ENCODE measurements around the gene PLXNA2. TPM values are rescaled to one million over a fixed set of nuclear protein-coding genes. Genes with fewer than 3 reads are reported as not detected.

PLXNA2 gene
- total RNA-seq, 2 donors from 2014 or later, result 23.4 to 40.6 TPM

GRCh38 chr1:208159555-208160258 is 84.5 kb downstream of the PLXNA2 start:
- intact Hi-C loops (cut with DNase I), result loop anchor here in 1 of 2 donors (10.0 kb wide), 1 partner anchor 765 kb away; no protein-coding TSS in a partner anchor
- no peak for DNase-seq (ENCODE audit: low spot score)

DNA sequence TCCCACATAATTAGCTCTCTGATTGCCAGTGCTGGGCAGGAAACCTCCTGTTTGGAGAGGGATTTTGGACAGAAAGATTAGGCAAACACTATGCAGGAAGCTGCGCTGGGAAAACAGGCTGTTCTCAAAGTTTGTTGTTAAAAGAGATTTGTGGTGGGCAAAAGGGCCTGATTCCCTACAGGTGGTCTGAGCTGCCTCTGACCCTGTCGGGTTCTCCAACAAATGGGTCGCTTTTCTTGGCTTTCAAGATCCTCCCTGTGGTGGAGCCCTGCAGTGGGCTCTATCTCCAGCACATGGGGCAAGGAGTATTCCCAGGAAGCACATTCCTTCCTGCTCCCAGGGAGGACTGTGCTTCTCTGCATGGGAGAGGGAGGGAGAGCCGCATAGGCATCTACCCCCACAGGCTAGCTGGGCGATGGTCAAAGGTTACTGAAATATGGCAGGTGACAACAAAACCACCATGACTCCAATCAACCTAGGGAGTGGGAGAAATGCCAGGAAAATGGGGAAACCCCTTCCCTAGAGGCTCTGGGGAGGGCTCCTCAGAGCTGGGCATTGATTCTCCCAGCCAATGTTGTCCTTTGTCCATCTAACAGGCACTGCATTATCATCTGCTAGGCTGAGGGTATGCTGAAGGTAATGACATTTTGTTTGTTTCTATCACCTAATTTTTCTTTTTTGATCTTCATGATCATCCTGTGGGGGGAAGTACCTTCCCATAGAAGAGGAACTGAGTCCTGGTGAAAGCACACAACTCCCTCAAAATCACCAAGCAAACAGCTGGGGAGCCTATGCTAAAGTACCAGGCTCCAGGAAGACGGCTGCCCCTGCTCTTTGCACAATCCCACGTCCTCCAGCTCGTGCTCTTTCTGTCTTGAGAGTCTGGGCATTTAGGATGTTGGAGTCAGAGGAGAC is 85.3 kb downstream of the PLXNA2 start:
- intact Hi-C loops (cut with DNase I), result no loop called here
- DNase-seq (ENCODE audit: low spot score), result no peak

- DNase-seq (ENCODE audit: low spot score), result no peak
- intact Hi-C loops (cut with DNase I), result no loop called here
Measured at GRCh38 chr1:208157769-208158168, 86.4 kb downstream of the PLXNA2 start.

GRCh38 chr1:208156741-208157140 is 87.4 kb downstream of the PLXNA2 start:
- intact Hi-C loops (cut with DNase I), result no loop called here
- DNase-seq (ENCODE audit: low spot score), result no peak

DNA sequence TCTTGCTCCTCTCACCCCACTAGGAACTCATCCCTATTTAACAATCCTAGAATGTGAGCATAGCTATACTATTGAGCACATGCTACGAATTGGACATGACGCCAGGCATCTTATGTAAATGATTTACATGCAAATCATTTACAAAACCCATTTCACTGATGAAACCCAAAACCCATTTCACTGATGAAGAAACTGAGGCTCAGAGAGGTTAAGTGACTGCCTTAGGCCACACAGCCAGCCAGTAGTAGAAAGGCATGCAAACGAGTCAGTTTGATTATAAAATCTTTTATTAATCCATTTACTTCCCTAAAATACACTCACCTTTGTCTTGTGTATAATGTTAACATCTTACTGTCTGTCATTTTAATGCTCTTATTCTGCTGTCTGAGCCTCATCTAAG is 87.9 kb downstream of the PLXNA2 start:
- DNase-seq (ENCODE audit: low spot score), result no peak
- intact Hi-C loops (cut with DNase I), result no loop called here

- peak; percentile 90 for DNase-seq (ENCODE audit: low spot score)
- intact Hi-C loops (cut with DNase I), result loop anchor here in 1 of 2 donors (1.0 kb wide), 1 partner anchor 96 kb away; no protein-coding TSS in a partner anchor
Measured at GRCh38 chr1:208154679-208155642, 89.2 kb downstream of the PLXNA2 start.

DNA sequence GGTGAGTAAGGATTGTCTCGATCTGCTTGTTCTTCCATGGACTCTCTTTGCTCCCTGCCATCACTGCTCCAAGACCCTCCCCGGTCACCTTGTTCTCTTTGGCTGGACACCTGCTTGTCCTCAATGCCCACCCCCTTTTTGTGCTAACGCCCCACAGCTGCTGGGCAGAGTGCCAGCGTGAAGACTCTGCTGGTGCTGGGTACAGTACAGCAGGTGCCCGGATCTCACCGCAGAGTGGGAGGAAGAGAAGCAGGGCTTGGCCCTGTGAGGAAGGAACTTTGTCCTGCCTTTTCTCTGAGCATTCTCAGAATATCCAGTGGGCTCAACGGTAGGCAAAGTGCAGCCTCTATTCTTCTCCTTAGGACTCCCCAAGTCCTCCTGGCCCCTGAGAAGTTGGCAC is 90.1 kb downstream of the PLXNA2 start:
- intact Hi-C loops (cut with DNase I), result no loop called here
- no peak for DNase-seq (ENCODE audit: low spot score)

DNA sequence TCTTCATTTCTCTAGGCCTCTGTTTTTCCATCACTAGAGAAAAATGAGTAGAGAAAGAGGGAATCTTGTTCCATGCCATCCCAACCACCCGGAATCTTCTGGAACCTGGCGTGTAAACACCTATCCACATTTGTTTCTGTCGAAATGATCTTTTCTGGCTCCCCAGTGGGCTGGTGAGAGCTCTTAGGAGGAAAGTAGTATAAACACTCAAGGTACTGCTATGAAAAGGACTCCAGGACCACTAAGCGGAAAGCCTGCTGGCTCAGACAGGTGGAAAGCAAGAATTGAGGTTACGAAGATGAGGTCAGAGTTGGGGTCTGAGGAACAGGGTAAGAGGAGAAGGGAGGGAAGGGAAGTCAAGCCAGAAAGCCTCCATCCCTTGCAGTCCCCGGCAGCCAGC is 90.8 kb downstream of the PLXNA2 start:
- intact Hi-C loops (cut with DNase I), result no loop called here
- no peak for DNase-seq (ENCODE audit: low spot score)

DNA sequence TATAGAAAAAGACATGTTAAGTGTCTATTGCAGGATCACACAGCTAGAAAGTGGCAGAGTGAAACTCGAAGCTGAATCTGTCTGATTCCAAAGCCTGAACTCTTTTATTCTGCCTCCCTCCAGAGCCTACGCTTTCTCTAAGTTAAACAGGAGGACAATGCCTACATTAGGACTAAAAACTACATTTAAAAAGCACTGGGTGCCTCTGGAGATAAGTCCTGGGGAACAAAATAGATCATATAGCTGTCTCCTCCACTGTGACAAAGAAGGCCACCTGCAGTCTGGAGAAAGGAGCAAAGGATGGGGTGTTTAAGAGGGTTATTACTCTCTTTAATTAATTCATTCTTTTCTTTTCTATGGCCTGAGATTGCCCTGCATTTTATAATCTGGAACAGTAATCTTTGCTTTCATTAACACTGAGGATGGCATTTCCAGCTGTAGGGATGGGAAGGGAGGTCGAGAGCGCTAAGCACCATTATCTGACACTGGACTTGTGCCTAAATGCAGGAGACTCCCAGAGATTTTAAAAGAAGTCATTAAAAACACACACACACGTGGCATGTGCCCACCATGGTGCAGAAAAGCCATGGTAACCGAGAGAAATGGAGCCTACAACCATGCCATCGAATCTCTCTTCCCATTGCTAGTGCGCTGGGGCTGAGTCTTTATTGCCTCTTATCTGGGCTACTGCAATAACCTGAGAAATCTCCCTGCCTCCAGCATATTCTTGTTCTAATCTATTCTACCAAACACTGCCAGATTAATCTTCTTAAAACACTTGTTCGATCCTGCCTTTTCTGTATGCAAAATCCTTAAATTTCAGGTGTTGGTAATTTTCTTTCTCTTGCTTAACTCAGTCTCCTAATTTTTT is 92.2 kb downstream of the PLXNA2 start:
- DNase-seq (ENCODE audit: low spot score), result no peak
- intact Hi-C loops (cut with DNase I), result no loop called here

- DNase-seq (ENCODE audit: low spot score), result no peak
- intact Hi-C loops (cut with DNase I), result no loop called here
Measured at GRCh38 chr1:208150833-208151458, 93.2 kb downstream of the PLXNA2 start.

GRCh38 chr1:208149776-208150514 is 94.2 kb downstream of the PLXNA2 start:
- intact Hi-C loops (cut with DNase I), result no loop called here
- DNase-seq (ENCODE audit: low spot score), result no peak

GRCh38 chr1:208149213-208149612 is 95.0 kb downstream of the PLXNA2 start:
- intact Hi-C loops (cut with DNase I), result no loop called here
- DNase-seq (ENCODE audit: low spot score), result no peak

GRCh38 chr1:208148380-208148779 is 95.8 kb downstream of the PLXNA2 start:
- intact Hi-C loops (cut with DNase I), result no loop called here
- no peak for DNase-seq (ENCODE audit: low spot score)

DNA sequence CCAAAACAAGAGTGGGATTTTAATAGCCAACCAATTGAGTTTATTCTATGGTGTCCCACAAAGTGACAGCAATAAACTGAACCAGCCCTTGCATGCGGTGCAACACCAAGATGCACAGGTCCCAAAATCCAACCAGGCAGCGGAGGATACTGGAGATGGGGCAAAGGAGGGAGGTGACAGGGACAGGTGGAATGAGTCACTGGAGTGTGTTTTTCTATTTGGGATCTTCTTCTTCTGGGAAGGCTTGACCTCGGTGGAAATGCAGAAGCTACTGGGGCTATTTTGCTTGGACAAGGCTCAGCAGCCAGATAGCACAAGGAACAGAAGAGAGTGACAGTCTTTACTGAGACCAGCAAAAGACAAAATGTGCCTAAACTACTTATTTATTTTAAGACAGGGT is 97.5 kb downstream of the PLXNA2 start:
- intact Hi-C loops (cut with DNase I), result no loop called here
- no peak for DNase-seq (ENCODE audit: low spot score)

DNA sequence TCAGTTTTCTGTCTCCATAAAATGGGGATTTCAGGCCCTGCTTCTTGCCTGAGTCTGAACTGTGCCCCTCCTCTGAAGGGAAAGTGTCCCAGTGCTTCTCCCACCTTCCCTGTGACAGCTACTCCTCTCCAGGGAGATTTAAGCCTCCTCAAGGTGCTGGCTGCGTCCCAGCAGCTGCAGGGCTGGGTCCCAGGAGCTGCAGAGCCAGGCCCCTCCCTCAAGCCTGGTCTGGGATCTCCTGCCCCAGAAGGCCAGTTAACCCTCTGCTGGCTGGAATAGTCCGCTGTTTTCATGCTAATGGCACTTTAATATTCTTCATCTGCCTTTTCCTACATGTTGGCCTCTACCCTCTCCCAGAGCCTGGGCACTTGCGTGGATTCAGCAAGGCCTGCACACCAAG is 99.0 kb downstream of the PLXNA2 start:
- DNase-seq (ENCODE audit: low spot score), result no peak
- intact Hi-C loops (cut with DNase I), result no loop called here

DNA sequence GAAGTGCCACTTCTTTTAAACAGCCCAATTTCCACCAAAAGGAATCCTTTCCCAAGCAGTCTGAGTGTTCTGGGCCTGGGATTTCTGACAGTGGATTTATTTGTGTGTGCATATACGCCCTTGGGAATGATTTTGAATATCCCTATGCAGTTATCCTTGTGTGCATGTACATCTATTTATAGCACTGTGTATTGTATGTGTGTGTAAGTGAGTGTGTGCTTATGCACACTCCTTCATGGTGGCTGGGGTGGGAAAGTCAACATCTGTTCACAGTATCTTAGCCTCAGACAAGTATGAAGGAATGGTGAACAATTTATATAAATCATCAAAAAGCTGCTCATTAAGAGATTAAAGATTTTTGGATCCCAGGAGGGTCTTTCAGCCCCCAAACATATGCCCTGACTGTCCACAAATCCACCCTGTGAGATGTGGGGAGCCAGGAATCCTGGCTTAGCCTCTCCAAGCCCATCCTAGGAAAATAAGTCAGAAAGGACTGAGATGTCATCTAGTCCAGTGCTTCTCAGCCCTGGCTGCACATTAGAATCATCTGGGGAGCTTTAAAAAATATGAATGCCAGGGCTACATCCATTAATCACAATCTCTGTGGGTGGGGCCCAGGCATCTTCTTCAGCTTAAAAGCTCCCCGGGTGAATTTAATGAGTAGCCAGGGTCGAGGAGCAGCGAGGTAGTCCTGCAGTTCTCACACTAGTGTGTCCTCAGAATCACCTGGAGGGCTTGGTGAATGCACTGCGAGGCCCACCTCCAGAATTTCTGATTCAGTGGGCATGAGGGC is 101.4 kb downstream of the PLXNA2 start:
- DNase-seq (ENCODE audit: low spot score), result no peak
- intact Hi-C loops (cut with DNase I), result no loop called here

Measured in posterior vena cava (tissue), 2 donors.